ENCODE data around the gene GFOD1.

GFOD1 gene

GRCh38 chr6:13485923-13486562, 1.4 kb downstream of the GFOD1 start:
- DNase-seq (ENCODE audit: low read depth) = no peak

GRCh38 chr6:13485303-13485702, 2.1 kb downstream of the GFOD1 start:
- DNase-seq (ENCODE audit: low read depth) = no peak

GRCh38 chr6:13484827-13485226, 2.6 kb downstream of the GFOD1 start:
- DNase-seq (ENCODE audit: low read depth) = no peak

GRCh38 chr6:13484138-13484708, 3.2 kb downstream of the GFOD1 start:
- no peak for DNase-seq (ENCODE audit: low read depth)

GRCh38 chr6:13480631-13481501, 6.5 kb downstream of the GFOD1 start:
- no peak for DNase-seq (ENCODE audit: low read depth)

- DNase-seq (ENCODE audit: low read depth) = no peak
These were observed 7.4 kb downstream of the GFOD1 start for GRCh38 chr6:13479971-13480434.

- no peak for DNase-seq (ENCODE audit: low read depth)
These were observed 8.1 kb downstream of the GFOD1 start for GRCh38 chr6:13479206-13479800.

GRCh38 chr6:13478525-13478966, 8.9 kb downstream of the GFOD1 start:
- no peak for DNase-seq (ENCODE audit: low read depth)

GRCh38 chr6:13474787-13475186, 12.6 kb downstream of the GFOD1 start:
- DNase-seq (ENCODE audit: low read depth) = no peak

GRCh38 chr6:13474360-13474759, 13.0 kb downstream of the GFOD1 start:
- no peak for DNase-seq (ENCODE audit: low read depth)

GRCh38 chr6:13473768-13474165, 13.6 kb downstream of the GFOD1 start:
- DNase-seq (ENCODE audit: low read depth) = no peak

- DNase-seq (ENCODE audit: low read depth) = no peak
These were observed 14.2 kb downstream of the GFOD1 start for GRCh38 chr6:13472976-13473767.

GRCh38 chr6:13472099-13472498, 15.3 kb downstream of the GFOD1 start:
- DNase-seq (ENCODE audit: low read depth) = no peak

- DNase-seq (ENCODE audit: low read depth) = no peak
These were observed 16.2 kb downstream of the GFOD1 start for GRCh38 chr6:13471184-13471583.

- no peak for DNase-seq (ENCODE audit: low read depth)
These were observed 16.9 kb downstream of the GFOD1 start for GRCh38 chr6:13470238-13471140.

GRCh38 chr6:13469693-13470092, 17.7 kb downstream of the GFOD1 start:
- no peak for DNase-seq (ENCODE audit: low read depth)

GRCh38 chr6:13468839-13469238, 18.6 kb downstream of the GFOD1 start:
- DNase-seq (ENCODE audit: low read depth) = no peak

GRCh38 chr6:13467216-13467600, 20.2 kb downstream of the GFOD1 start:
- DNase-seq (ENCODE audit: low read depth) = no peak

- DNase-seq (ENCODE audit: low read depth) = no peak
These were observed 20.8 kb downstream of the GFOD1 start for GRCh38 chr6:13466304-13467215.

- DNase-seq (ENCODE audit: low read depth) = no peak
These were observed 21.7 kb downstream of the GFOD1 start for GRCh38 chr6:13465734-13466133.

Data from non-pigmented ciliary epithelial cell (primary cell).